Duodenal mucosa (tissue), 2 donors: ENCODE measurements around the gene MDH2.
"Not testable (repeated sequence)": the region's sequence is repeated elsewhere in the genome, so short reads cannot be mapped to it uniquely, and the experiment has no call there.

Experiments used
- H3K27ac ChIP-seq: one replicate; pipeline ENCODE4 v1.7.0; 2013; ENCODE audit warnings: low read depth, low read length
- H3K27me3 ChIP-seq, 2 donors: one replicate each; pipeline ENCODE4 v1.7.0; 2013; ENCODE audit warnings: low read length in 2 of 2, control low read depth in 1 of 2; ENCODE audit not compliant: insufficient read depth in 2 of 2, control insufficient read depth in 1 of 2
- H3K36me3 ChIP-seq, 2 donors: one replicate each; pipeline ENCODE4 v1.7.0; 2013; ENCODE audit warnings: low read length in 2 of 2, control low read depth in 1 of 2; ENCODE audit not compliant: insufficient read depth in 2 of 2, control insufficient read depth in 1 of 2
- H3K4me1 ChIP-seq, 2 donors: one replicate each; pipeline ENCODE4 v1.7.0; 2013; ENCODE audit warnings: low read length in 2 of 2, control low read depth in 1 of 2; ENCODE audit not compliant: insufficient read depth in 2 of 2, control insufficient read depth in 1 of 2
- H3K4me3 ChIP-seq, 2 donors: one replicate each; pipeline ENCODE4 v1.7.0; 2013; ENCODE audit warnings: low read length in 2 of 2, low read depth in 1 of 2
- H3K9ac ChIP-seq, 2 donors: one replicate each; pipeline ENCODE4 v1.7.0; 2013; ENCODE audit warnings: low read length in 2 of 2, low read depth in 1 of 2
- H3K9me3 ChIP-seq, 2 donors: one replicate each; pipeline ENCODE4 v1.7.0; 2013; ENCODE audit warnings: low read length in 2 of 2, control low read depth in 1 of 2; ENCODE audit not compliant: control insufficient read depth in 1 of 2

MDH2 gene

GRCh38 chr7:76086070-76086469 lies 38.2 kb downstream of the MDH2 start:
- Histone ChIP-seq H3K4me1 (no peaks in the 10 kb centered on the region), H3K9ac (no peak overlapping the region), H3K27me3 (no peaks in the 10 kb centered on the region), H3K27ac (no peak overlapping the region), H3K4me3 (no peak overlapping the region), H3K36me3 (no peaks in the 10 kb centered on the region), H3K9me3 (no peaks in the 10 kb centered on the region)

DNA sequence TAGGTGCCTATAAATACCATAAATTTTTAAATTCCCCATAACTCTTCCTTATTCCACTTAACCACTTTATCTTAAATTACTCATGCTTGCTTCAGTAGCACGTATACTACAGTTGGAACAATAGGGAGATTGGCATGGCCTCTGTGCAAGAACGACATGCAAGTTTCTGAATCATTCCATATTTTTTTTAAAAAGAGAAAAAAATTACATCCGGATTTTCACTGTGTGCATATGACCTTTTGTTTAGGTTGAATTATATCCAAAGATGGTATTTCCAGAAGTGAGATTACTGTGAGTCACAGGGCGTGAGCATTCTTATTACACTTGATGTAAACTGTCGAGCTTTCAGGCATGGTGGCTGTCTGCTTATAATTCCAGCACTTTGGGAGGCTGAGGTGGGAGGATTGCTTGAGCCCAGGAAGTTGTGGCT lies 39.5 kb downstream of the MDH2 start:
- H3K27ac ChIP-seq, H3K4me3 ChIP-seq, H3K27me3 ChIP-seq, H3K36me3 ChIP-seq, H3K9ac ChIP-seq, H3K9me3 ChIP-seq, H3K4me1 ChIP-seq: not testable (repeated sequence)

GRCh38 chr7:76089865-76090475 lies 42.1 kb downstream of the MDH2 start:
- no peak overlapping the region for H3K4me3 ChIP-seq

GRCh38 chr7:76091506-76091905 lies 43.6 kb downstream of the MDH2 start:
- no peaks in the 10 kb centered on the region for H3K27me3 ChIP-seq
- H3K9ac ChIP-seq, result no peak overlapping the region
- H3K36me3 ChIP-seq, result no peaks in the 10 kb centered on the region
- no peaks in the 10 kb centered on the region for H3K4me1 ChIP-seq
- H3K27ac ChIP-seq, result no peak overlapping the region
- H3K9me3 ChIP-seq, result no peaks in the 10 kb centered on the region
- no peak overlapping the region for H3K4me3 ChIP-seq

More at GRCh38 chr7:76089865-76090475, 42.1 kb downstream of the MDH2 start:
- Histone ChIP-seq H3K36me3 (no peaks in the 10 kb centered on the region), H3K27ac (no peak overlapping the region), H3K27me3 (no peaks in the 10 kb centered on the region), H3K4me1 (no peaks in the 10 kb centered on the region), H3K9me3 (no peaks in the 10 kb centered on the region), H3K9ac (no peak overlapping the region)

DNA sequence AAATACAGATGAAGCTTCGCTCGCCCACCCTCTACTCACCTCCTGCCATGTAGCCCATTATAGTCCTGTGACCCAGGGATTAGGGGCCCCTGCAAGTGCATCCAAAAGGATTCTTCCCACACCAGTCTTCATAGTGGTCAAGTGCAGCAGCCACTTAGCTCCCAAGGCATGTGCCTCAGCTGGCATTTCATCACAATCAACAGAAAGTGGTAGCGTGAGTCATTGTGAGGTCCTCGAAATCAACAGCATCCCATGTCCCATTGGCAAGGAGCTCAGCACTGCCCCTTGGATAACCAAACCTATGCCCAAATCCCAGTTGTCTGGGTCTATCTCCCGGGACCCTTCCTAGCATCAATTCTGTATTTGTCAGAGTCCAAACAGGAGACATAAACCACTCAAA lies 45.6 kb downstream of the MDH2 start:
- not testable (repeated sequence) for H3K9me3 ChIP-seq, H3K4me3 ChIP-seq, H3K27me3 ChIP-seq, H3K4me1 ChIP-seq, H3K9ac ChIP-seq, H3K27ac ChIP-seq, H3K36me3 ChIP-seq

DNA sequence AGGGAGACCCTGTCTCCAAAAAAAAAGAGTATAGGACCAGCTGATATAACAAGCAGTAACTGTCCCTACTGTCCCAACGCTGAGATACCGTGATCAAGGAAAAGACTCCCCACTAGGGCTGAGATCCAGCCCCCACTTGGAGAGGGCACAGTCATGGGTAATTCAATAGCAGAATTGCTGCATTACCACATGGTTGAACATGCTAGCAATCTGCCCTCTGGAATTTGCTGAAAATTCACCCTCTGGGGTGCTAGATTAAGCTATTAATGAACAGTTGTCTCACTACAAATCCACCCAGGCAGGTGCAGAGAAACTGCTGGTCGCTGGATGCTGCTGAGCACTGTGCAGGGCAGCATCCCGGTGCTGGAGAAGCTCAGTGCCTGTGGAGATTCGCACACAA lies 46.4 kb downstream of the MDH2 start:
- H3K9ac ChIP-seq, H3K9me3 ChIP-seq, H3K27me3 ChIP-seq, H3K27ac ChIP-seq, H3K4me3 ChIP-seq, H3K4me1 ChIP-seq, H3K36me3 ChIP-seq: not testable (repeated sequence)

DNA sequence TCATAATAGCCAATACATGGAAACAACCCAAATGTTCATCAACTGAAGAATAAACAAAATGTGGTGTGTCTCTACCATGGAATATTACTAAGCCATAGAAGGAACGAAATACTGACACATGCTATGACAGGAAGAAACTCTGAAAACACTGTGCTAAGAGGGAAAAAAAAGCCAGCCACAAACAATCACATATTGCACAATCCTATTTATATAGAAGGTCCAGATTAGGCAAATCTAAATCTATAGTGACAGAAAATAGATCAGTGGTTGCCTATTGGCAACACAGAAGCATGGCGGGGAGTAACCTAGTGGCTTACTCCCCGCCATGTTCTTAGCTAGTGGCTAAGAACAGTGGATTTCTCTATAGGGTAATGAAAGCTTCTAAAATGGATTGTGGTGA lies 48.0 kb downstream of the MDH2 start:
- Histone ChIP-seq H3K9me3 (no peaks in the 10 kb centered on the region), H3K4me1 (no peaks in the 10 kb centered on the region)

GRCh38 chr7:76101693-76102437 lies 54.0 kb downstream of the MDH2 start:
- not testable (repeated sequence) for H3K4me3 ChIP-seq, H3K9me3 ChIP-seq, H3K27me3 ChIP-seq, H3K4me1 ChIP-seq, H3K36me3 ChIP-seq, H3K9ac ChIP-seq, H3K27ac ChIP-seq

More for the DNA sequence above, 48.0 kb downstream of the MDH2 start:
- H3K4me3 ChIP-seq, result no peak overlapping the region
- no peak overlapping the region for H3K27ac ChIP-seq
- no peaks in the 10 kb centered on the region for H3K36me3 ChIP-seq
- H3K27me3 ChIP-seq, result no peaks in the 10 kb centered on the region
- no peak overlapping the region for H3K9ac ChIP-seq

GRCh38 chr7:76103788-76104187 lies 55.9 kb downstream of the MDH2 start:
- not testable (repeated sequence) for H3K4me1 ChIP-seq, H3K36me3 ChIP-seq, H3K9ac ChIP-seq, H3K27ac ChIP-seq, H3K9me3 ChIP-seq, H3K4me3 ChIP-seq, H3K27me3 ChIP-seq

- not testable (repeated sequence) for H3K4me3 ChIP-seq, H3K4me1 ChIP-seq, H3K36me3 ChIP-seq, H3K9ac ChIP-seq, H3K27ac ChIP-seq, H3K9me3 ChIP-seq, H3K27me3 ChIP-seq
Measured at GRCh38 chr7:76106130-76106529, 58.2 kb downstream of the MDH2 start.
